Keratinocyte (primary cell): ENCODE results near the gene VEGFA. TPM values are rescaled to one million over a fixed set of nuclear protein-coding genes. Genes with fewer than 3 reads are reported as not detected.

ENCODE experiments used
- DNase-seq: peaks from one replicate; pipeline ENCODE4 v3.0.0-alpha.2; 2011; ENCODE audit warnings: low read depth, missing footprints, low spot score
- FAIRE-seq: peaks from 2 replicates; lab custom pipeline; 2011; peaks lifted over from hg19 to GRCh38; lab: Jason Lieb, UNC
- H2AFZ ChIP-seq: 2 replicates; pipeline ENCODE4 v1.6.0; 2012; ENCODE audit warnings: low read length, control low read depth, inconsistent platforms; ENCODE audit not compliant: control insufficient read depth
- H3K27ac ChIP-seq: 2 replicates; pipeline ENCODE4 v1.5.1; 2011; ENCODE audit warnings: low read length; ENCODE audit not compliant: control insufficient read depth, insufficient read depth
- H3K27me3 ChIP-seq: 3 replicates; pipeline ENCODE4 v1.6.0; 2011; ENCODE audit warnings: low read length; ENCODE audit not compliant: control insufficient read depth, insufficient read depth; ENCODE audit errors: extremely low read depth
- H3K36me3 ChIP-seq, 2 experiments: 2 replicates in 1 of 2; 3 replicates in 1 of 2; pipeline ENCODE4 v1.5.1; 2011; ENCODE audit warnings: low read length in 2 of 2, mild to moderate bottlenecking in 1 of 2; ENCODE audit not compliant: control insufficient read depth in 2 of 2, insufficient read depth in 2 of 2; ENCODE audit errors: extremely low read depth in 1 of 2
- H3K4me1 ChIP-seq: 3 replicates; pipeline ENCODE4 v1.5.1; 2011; ENCODE audit warnings: low read length; ENCODE audit not compliant: control insufficient read depth, insufficient read depth; ENCODE audit errors: extremely low read depth
- H3K4me2 ChIP-seq: 3 replicates; pipeline ENCODE4 v1.6.0; 2011; ENCODE audit warnings: low read depth, low read length; ENCODE audit not compliant: control insufficient read depth, insufficient read depth; ENCODE audit errors: extremely low read depth
- H3K4me3 ChIP-seq, 3 experiments: fragments of 200-600 bp in 1 of 3; sonication (generic) in 1 of 3; 2 replicates in 2 of 3; 3 replicates in 1 of 3; pipeline ENCODE4 v1.5.1; 2011 to 2016; ENCODE audit warnings: low read length in 3 of 3, mild to moderate bottlenecking in 3 of 3, control low read depth in 2 of 3, inconsistent platforms in 1 of 3, low read depth in 1 of 3, mixed read lengths in 1 of 3, mixed run types in 1 of 3, moderate library complexity in 1 of 3; ENCODE audit not compliant: control insufficient read depth in 2 of 3, insufficient read depth in 2 of 3; ENCODE audit errors: extremely low read depth in 1 of 3
- H3K79me2 ChIP-seq: 2 replicates; pipeline ENCODE4 v1.6.0; 2012; ENCODE audit warnings: low read length; ENCODE audit not compliant: control insufficient read depth, insufficient read depth
- H3K9ac ChIP-seq: 3 replicates; pipeline ENCODE4 v1.6.0; 2011; ENCODE audit warnings: low read length; ENCODE audit not compliant: control insufficient read depth, insufficient read depth; ENCODE audit errors: extremely low read depth
- H3K9me1 ChIP-seq: 3 replicates; pipeline ENCODE4 v1.6.0; 2011; ENCODE audit warnings: low read length; ENCODE audit not compliant: control insufficient read depth, insufficient read depth; ENCODE audit errors: extremely low read depth
- H3K9me3 ChIP-seq: 2 replicates; pipeline ENCODE4 v1.5.1; 2012; ENCODE audit warnings: low read depth, low read length; ENCODE audit not compliant: control insufficient read depth
- H4K20me1 ChIP-seq: 3 replicates; pipeline ENCODE4 v1.6.0; 2011; ENCODE audit warnings: low read length; ENCODE audit not compliant: control insufficient read depth, insufficient read depth; ENCODE audit errors: extremely low read depth
- CTCF ChIP-seq, 3 experiments: IDR thresholded peaks in 1 of 3; conservative IDR thresholded peaks in 1 of 3; optimal IDR thresholded peaks in 1 of 3; 2 replicates in 2 of 3; 3 replicates in 1 of 3; pipeline versions ENCODE3 to v1.5.1; 2011; ENCODE audit warnings: low read length in 3 of 3, mild to moderate bottlenecking in 3 of 3, moderate library complexity in 2 of 3, control low read depth in 1 of 3, inconsistent platforms in 1 of 3; ENCODE audit not compliant: insufficient read depth in 2 of 3; ENCODE audit errors: extremely low read depth in 1 of 3
- EZH2 ChIP-seq: IDR thresholded peaks from one replicate; pipeline ENCODE4 v1.6.1; 2012; ENCODE audit warnings: inconsistent platforms, mild to moderate bottlenecking, low read length, moderate library complexity
- dilution Hi-C: fragments of 300-500 bp; cut with MboI; formaldehyde crosslinking; loops from one replicate; pipeline ENCODE4 v1.7.0; 2020; ENCODE audit warnings: low sequenced_read_pairs; ENCODE audit not compliant: extremely low pct_ligation_motif_present
- polyA plus RNA-seq, 5 experiments: library from polyadenylated mRNA; depleted of rRNA in 3 of 5; stranded (reverse) in 3 of 5; stranded (forward) in 1 of 5; unstranded in 1 of 5; fragments of >200 nt; gene quantifications; 1 replicate in 1 of 5; 2 replicates in 3 of 5; 3 replicates in 1 of 5; pipeline versions ENCODE4 v1.2.1 to v1.2.3, GENCODE V29; 2011 to 2012; ENCODE audit warnings: missing spikeins in 2 of 5, low read depth in 1 of 5, low replicate concordance in 1 of 5

VEGFA gene
- polyA plus RNA-seq, 1 donor (not counting 4 experiments of a cell fraction or from before 2014, with no cell fraction given), result 149 TPM

GRCh38 chr6:43790031-43790430, 20.0 kb downstream of the VEGFA start:
- Histone ChIP-seq H3K4me1 (peaks cover 5% of the 10 kb centered on the region), H3K27me3 (no peaks in the 10 kb centered on the region), H3K36me3 (peaks cover 4 to 6% of the 10 kb centered on the region in 2 experiments), H3K4me2 (no peak overlapping the region), H3K9ac (no peak overlapping the region), H4K20me1 (peaks cover 8% of the 10 kb centered on the region), H3K79me2 (no peaks in the 10 kb centered on the region), H3K9me1 (no peaks in the 10 kb centered on the region), H3K27ac (no peak overlapping the region), H3K9me3 (no peaks in the 10 kb centered on the region), H2AFZ (no peak overlapping the region), H3K4me3 (no peak overlapping the region)
- no peak for FAIRE-seq
- TF ChIP-seq CTCF (optimal IDR thresholded peaks at IDR 0.05 in 1 of 3, IDR thresholded peaks at IDR 0.05 in 1 of 3, conservative IDR thresholded peaks at IDR 0.05 in 1 of 3; ENCODE audit: extremely low read depth in 1 of 3, insufficient read depth in 2 of 3, low read length in 3 of 3), result no peak
- TF ChIP-seq EZH2, result no peak
- DNase-seq, result no peak
- dilution Hi-C loops, result no loop called here

GRCh38 chr6:43791745-43792422, 21.9 kb downstream of the VEGFA start:
- no peak for DNase-seq
- Histone ChIP-seq H3K27ac (no peak overlapping the region), H2AFZ (no peak overlapping the region), H3K36me3 (no peaks in the 10 kb centered on the region), H3K9ac (no peak overlapping the region), H3K4me2 (no peak overlapping the region), H3K27me3 (peaks cover 2% of the 10 kb centered on the region), H3K9me3 (no peaks in the 10 kb centered on the region), H3K9me1 (no peaks in the 10 kb centered on the region), H3K4me3 (no peak overlapping the region), H3K4me1 (peaks cover 5% of the 10 kb centered on the region), H3K79me2 (no peaks in the 10 kb centered on the region), H4K20me1 (no peaks in the 10 kb centered on the region)
- dilution Hi-C loops, result no loop called here
- no peak for FAIRE-seq
- TF ChIP-seq EZH2 (no peak), CTCF (optimal IDR thresholded peaks at IDR 0.05 in 1 of 3, IDR thresholded peaks at IDR 0.05 in 1 of 3, conservative IDR thresholded peaks at IDR 0.05 in 1 of 3; ENCODE audit: extremely low read depth in 1 of 3, insufficient read depth in 2 of 3, low read length in 3 of 3) (no peak)
